ENCODE measurements around the gene GARNL3. TPM values are rescaled to one million over a fixed set of nuclear protein-coding genes. Genes with fewer than 3 reads are reported as not detected.
A peak's percentile ranks its signal among the peaks of the same experiment; 100 is the strongest.

Gene GARNL3
- total and polyA plus RNA-seq, 2 experiments from 2014 or later = 8.7 to 21.9 TPM

GRCh38 chr9:127308652-127309434, 44.3 kb downstream of the GARNL3 start:
- H2AFZ ChIP-seq = no peak overlapping the region
- H3K4me1 Mint-ChIP-seq = peaks cover 7% of the 10 kb centered on the region; the same call in 2 of the 3 replicates
- no peak overlapping the region for H3K4me2 ChIP-seq
- no peaks in the 10 kb centered on the region for H3K27me3 ChIP-seq (ENCODE audit: insufficient read depth)
- 0 out of 2 replicates have a peak overlapping the region, but pooled peaks have one; percentile 18 for H3K27ac Mint-ChIP-seq
- no peak for TF ChIP-seq CREB1 (CRISPR knock-in tag; IDR thresholded peaks at IDR 0.05; ENCODE audit: low read depth)
- TF ChIP-seq EZH2 (IDR thresholded peaks at IDR 0.05; ENCODE audit: low read depth, unreplicated experiment) = no peak
- TF ChIP-seq, protein P1, sequence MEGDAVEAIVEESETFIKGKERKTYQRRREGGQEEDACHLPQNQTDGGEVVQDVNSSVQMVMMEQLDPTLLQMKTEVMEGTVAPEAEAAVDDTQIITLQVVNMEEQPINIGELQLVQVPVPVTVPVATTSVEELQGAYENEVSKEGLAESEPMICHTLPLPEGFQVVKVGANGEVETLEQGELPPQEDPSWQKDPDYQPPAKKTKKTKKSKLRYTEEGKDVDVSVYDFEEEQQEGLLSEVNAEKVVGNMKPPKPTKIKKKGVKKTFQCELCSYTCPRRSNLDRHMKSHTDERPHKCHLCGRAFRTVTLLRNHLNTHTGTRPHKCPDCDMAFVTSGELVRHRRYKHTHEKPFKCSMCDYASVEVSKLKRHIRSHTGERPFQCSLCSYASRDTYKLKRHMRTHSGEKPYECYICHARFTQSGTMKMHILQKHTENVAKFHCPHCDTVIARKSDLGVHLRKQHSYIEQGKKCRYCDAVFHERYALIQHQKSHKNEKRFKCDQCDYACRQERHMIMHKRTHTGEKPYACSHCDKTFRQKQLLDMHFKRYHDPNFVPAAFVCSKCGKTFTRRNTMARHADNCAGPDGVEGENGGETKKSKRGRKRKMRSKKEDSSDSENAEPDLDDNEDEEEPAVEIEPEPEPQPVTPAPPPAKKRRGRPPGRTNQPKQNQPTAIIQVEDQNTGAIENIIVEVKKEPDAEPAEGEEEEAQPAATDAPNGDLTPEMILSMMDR (conservative IDR thresholded peaks at IDR 0.05; ENCODE audit: low read depth in 2 of 2) = no peak
- no peak for TF ChIP-seq POLR2AphosphoS5 (IDR thresholded peaks at IDR 0.05; ENCODE audit: low read depth)
- no peak for TF ChIP-seq ZNF114 (CRISPR knock-in tag; IDR thresholded peaks at IDR 0.05)
- no peak for TF ChIP-seq ZNF331 (CRISPR knock-in tag; IDR thresholded peaks at IDR 0.05; ENCODE audit: low read depth)
- no peak for TF ChIP-seq NANOG (IDR thresholded peaks at IDR 0.05; ENCODE audit: borderline replicate concordance)
- H3K27ac ChIP-seq (ENCODE audit: low read depth) = no peak overlapping the region
- no peaks in the 10 kb centered on the region for H3K9me3 Mint-ChIP-seq
- H3K36me3 Mint-ChIP-seq (ENCODE audit: low read depth) = no peaks in the 10 kb centered on the region
- H3K27me3 Mint-ChIP-seq (ENCODE audit: insufficient read depth, low read depth, poor library complexity) = no peaks in the 10 kb centered on the region
- H3K36me3 ChIP-seq (ENCODE audit: insufficient read depth) = no peaks in the 10 kb centered on the region; the same call in 1 of the 2 replicates
- H3K4me1 ChIP-seq (ENCODE audit: insufficient read depth) = no peaks in the 10 kb centered on the region
- H4K20me1 ChIP-seq (replicated peaks; ENCODE audit: insufficient read depth) = no peaks in the 10 kb centered on the region
- no peak overlapping the region for H3K4me3 ChIP-seq
- DNase-seq (ENCODE audit: low spot score) (no peak), ATAC-seq (no peak)
- no peaks in the 10 kb centered on the region for H3K9me2 ChIP-seq (ENCODE audit: insufficient read depth)
- no peaks in the 10 kb centered on the region for H3F3A ChIP-seq (replicated peaks; ENCODE audit: low read depth)
- H3K4me3 Mint-ChIP-seq = no peak overlapping the region
- no peaks in the 10 kb centered on the region for H3K79me2 ChIP-seq (replicated peaks; ENCODE audit: insufficient read depth)

DNA sequence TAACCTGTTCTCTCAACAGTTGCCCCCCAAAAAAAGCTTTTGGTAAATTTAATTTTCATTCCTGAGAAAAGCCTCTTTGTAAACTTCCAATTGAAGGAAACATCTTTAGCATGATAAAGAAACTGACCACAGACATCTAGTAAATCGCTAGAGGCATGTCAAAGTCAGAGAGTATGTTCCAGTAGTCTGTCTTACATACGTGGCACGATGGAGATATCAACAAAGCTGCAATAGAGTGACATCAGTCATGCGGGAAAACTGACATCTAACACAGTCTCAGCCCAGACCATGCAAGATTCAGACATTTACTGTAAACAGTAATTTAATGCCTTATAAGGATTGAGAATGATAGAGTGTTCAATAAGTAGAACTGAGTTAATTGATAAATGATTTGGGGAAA, 45.1 kb downstream of the GARNL3 start:
- Mint-ChIP-seq H3K4me1 (peaks cover 7% of the 10 kb centered on the region; the same call in 2 of the 3 replicates), H3K27me3 (ENCODE audit: insufficient read depth, low read depth, poor library complexity) (no peaks in the 10 kb centered on the region), H3K36me3 (ENCODE audit: low read depth) (no peaks in the 10 kb centered on the region), H3K4me3 (no peak overlapping the region), H3K27ac (no peak overlapping the region), H3K9me3 (no peaks in the 10 kb centered on the region)
- H2AFZ ChIP-seq = no peak overlapping the region
- no peaks in the 10 kb centered on the region for H3F3A ChIP-seq (replicated peaks; ENCODE audit: low read depth)
- H3K79me2 ChIP-seq (replicated peaks; ENCODE audit: insufficient read depth) = no peaks in the 10 kb centered on the region
- no peaks in the 10 kb centered on the region for H3K27me3 ChIP-seq (ENCODE audit: insufficient read depth)
- H3K36me3 ChIP-seq (ENCODE audit: insufficient read depth) = no peaks in the 10 kb centered on the region; the same call in 1 of the 2 replicates
- ATAC-seq (no peak), DNase-seq (ENCODE audit: low spot score) (no peak)
- H3K4me3 ChIP-seq = no peak overlapping the region
- no peaks in the 10 kb centered on the region for H3K9me2 ChIP-seq (ENCODE audit: insufficient read depth)
- no peak overlapping the region for H3K27ac ChIP-seq (ENCODE audit: low read depth)
- no peak overlapping the region for H3K4me2 ChIP-seq
- H3K4me1 ChIP-seq (ENCODE audit: insufficient read depth) = no peaks in the 10 kb centered on the region
- H4K20me1 ChIP-seq (replicated peaks; ENCODE audit: insufficient read depth) = no peaks in the 10 kb centered on the region
- TF ChIP-seq ETS1 (IDR thresholded peaks at IDR 0.05) = no peak
- TF ChIP-seq ZNF331 (CRISPR knock-in tag; IDR thresholded peaks at IDR 0.05; ENCODE audit: low read depth) = no peak
- TF ChIP-seq JUNB (IDR thresholded peaks at IDR 0.05; ENCODE audit: unreplicated experiment) = no peak
- no peak for TF ChIP-seq POLR2AphosphoS5 (IDR thresholded peaks at IDR 0.05; ENCODE audit: low read depth)
- TF ChIP-seq CREB1 (CRISPR knock-in tag; IDR thresholded peaks at IDR 0.05; ENCODE audit: low read depth) = no peak
- TF ChIP-seq REST (IDR thresholded peaks at IDR 0.05; ENCODE audit: unreplicated experiment) = no peak
- no peak for TF ChIP-seq NANOG (IDR thresholded peaks at IDR 0.05; ENCODE audit: borderline replicate concordance)
- TF ChIP-seq STAT1 (IDR thresholded peaks at IDR 0.05; ENCODE audit: unreplicated experiment) = no peak
- no peak for TF ChIP-seq EZH2 (IDR thresholded peaks at IDR 0.05; ENCODE audit: low read depth, unreplicated experiment)
- TF ChIP-seq, protein P1 (conservative IDR thresholded peaks at IDR 0.05; ENCODE audit: low read depth in 2 of 2) = no peak
- no peak for TF ChIP-seq ZNF114 (CRISPR knock-in tag; IDR thresholded peaks at IDR 0.05)
- no peak for TF ChIP-seq EZH2phosphoT487 (IDR thresholded peaks at IDR 0.05; ENCODE audit: unreplicated experiment)
